Measurements from ENCODE around the gene EHD2.
"Not testable (repeated sequence)": the region's sequence is repeated elsewhere in the genome, so short reads cannot be mapped to it uniquely, and the experiment has no call there.

EHD2 gene, protein sequence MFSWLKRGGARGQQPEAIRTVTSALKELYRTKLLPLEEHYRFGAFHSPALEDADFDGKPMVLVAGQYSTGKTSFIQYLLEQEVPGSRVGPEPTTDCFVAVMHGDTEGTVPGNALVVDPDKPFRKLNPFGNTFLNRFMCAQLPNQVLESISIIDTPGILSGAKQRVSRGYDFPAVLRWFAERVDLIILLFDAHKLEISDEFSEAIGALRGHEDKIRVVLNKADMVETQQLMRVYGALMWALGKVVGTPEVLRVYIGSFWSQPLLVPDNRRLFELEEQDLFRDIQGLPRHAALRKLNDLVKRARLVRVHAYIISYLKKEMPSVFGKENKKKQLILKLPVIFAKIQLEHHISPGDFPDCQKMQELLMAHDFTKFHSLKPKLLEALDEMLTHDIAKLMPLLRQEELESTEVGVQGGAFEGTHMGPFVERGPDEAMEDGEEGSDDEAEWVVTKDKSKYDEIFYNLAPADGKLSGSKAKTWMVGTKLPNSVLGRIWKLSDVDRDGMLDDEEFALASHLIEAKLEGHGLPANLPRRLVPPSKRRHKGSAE

GRCh38 chr19:47713046-47714021 lies at the start of gene EHD2:
TSS of gene EHD2 (plus strand) at chr19:47713422. CDS start at chr19:47716613, 3,191 bp downstream.
- DNase-seq (ENCODE audit: low read depth): no peak

DNA sequence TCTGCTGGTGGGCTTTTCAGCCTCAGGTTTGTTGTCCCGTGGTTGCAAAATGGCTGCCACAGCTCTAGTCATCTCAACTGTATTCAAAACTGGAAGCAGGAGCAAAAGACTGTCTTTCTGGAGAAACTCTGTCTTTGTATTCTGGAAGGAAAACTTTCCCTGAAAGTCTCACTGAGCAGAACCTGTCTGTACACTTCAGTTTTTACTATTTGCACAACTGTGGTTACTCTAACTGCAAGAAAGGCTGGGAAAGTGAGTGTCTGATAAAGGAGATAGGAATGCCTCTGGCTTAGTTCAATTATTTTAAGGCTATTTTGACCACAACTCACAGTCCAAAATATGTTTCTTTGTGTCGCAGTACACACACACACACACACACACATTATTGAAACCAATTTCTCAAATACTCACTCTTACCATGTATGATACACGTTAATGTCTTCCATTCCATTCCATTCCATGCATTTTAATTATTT lies 49.7 kb upstream of the EHD2 start:
- no peak for DNase-seq (ENCODE audit: low read depth)

DNA sequence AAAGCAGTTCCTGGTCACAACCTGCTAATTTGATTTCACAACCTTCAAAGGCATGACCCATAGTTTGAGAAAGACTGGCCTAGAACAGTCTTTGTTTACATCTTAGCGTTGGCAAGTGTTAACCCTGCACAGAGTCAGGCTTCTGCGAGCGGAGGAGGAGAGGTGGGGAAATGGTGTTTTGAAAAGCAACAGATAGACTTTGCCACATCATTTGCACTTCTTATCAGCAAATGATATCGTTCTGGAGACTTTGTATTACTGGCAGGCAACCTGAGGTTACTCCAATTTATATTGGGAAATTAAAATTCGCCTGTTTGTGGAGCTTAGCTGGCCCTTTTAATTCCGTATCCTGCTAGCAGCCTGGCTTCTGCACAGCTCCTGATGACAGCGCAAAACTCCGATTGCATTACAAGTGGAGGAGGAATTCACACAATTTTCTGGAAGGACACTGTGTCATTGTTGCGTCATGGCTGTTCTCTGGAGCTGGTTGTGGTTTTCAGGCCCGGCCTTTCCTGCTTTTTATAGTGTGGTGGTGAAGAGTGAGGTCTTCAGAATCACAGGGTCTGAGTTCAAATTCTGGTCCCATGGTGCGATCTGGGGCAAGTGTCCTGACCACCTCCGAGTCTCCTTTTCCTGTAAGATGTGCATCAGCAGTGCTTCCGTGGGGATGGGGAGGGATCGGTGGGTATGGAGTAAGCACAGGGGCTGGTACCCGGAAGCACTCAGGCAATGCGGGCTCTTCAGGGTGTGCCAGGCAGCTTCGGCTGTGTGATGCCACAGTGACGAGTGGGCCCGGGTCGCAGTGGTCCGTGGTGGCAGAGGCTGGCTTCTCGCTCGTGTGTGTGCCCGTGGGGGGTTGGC lies 49.1 kb upstream of the EHD2 start:
- DNase-seq (ENCODE audit: low read depth): no peak

- not testable (repeated sequence) for DNase-seq (ENCODE audit: low read depth)
These were observed 44.7 kb upstream of the EHD2 start for GRCh38 chr19:47668556-47668955.

DNA sequence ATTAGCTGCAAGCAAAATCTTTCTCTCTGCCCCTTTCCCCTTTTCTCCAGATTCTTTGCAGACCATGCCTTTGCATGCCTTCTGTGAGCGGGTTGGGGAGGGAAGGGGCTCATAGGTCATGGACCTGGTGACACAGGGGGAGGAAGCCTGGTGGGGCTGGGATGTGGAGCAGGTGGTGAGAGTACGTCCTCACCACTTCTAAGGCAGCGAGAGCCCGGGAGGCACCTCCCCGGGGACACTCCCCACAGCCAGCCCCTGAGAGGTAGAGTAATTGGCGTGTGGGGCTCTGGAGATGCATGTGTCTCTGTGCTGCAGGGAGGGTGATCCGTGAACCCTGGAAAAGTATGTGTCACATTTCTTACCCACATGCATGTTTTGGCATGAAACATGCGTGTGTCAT lies 42.5 kb upstream of the EHD2 start:
- no peak for DNase-seq (ENCODE audit: low read depth)

DNA sequence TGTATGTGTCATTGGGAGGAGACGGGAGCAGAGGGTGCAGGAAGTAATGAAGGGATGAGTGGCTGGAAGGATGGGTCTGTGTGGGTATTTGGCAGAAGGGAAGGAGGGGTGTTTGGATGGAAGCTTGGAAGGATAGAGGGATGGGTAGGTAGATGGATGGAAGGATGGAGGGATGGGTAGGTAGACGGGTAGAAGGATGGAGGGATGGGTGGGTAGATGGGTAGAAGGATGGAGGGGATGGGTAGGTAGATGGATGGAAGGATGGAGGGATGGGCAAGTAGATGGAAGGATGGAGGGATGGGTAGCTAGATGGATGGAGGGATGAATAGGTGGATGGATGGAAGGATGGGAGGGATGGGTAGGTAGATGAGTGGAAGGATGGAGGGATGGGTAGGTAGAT lies 41.7 kb upstream of the EHD2 start:
- DNase-seq (ENCODE audit: low read depth): no peak

DNA sequence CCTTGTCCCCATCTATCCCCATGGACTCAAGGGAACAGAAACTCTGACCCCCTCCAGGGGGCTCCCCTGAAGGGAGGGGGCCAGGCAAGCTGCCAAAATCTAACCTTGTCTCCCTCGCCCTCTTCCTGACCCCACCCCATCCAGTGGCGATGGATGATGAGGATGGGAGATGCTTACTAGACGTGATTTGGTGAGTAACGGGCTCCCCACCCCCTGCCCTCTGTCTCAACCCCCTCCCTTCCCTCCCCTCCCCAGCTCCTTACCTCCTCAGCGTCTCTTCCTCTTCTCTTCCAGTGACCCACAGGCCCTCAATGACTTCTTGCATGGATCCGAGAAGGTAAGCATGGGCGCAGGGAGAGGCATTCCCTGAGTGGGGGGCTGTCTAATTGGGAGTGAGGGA lies 39.8 kb upstream of the EHD2 start:
- DNase-seq (ENCODE audit: low read depth): no peak

- no peak for DNase-seq (ENCODE audit: low read depth)
These were observed 38.7 kb upstream of the EHD2 start for GRCh38 chr19:47674548-47674947.

GRCh38 chr19:47675271-47675670 lies 38.0 kb upstream of the EHD2 start:
- DNase-seq (ENCODE audit: low read depth): no peak

GRCh38 chr19:47675859-47676258 lies 37.4 kb upstream of the EHD2 start:
- DNase-seq (ENCODE audit: low read depth): no peak

DNA sequence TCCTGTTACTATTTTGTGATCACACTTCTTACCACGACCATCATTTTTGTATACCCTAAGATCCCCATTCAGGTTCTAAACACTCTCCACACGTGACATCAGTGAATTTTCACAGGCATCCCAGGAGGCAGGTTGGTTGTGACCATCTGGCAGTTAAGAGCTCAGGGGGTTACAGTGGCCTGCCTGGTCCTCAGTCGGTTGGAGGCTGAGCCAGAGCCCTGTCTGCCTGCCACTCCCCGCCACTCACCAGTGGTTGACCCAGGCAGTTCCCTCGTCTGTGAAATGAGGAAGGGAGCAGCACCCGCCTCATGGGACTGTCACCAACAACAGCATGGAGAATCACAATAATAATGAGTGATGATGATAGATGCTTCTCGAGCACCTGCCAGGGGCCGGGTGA lies 36.4 kb upstream of the EHD2 start:
- DNase-seq (ENCODE audit: low read depth): no peak

DNA sequence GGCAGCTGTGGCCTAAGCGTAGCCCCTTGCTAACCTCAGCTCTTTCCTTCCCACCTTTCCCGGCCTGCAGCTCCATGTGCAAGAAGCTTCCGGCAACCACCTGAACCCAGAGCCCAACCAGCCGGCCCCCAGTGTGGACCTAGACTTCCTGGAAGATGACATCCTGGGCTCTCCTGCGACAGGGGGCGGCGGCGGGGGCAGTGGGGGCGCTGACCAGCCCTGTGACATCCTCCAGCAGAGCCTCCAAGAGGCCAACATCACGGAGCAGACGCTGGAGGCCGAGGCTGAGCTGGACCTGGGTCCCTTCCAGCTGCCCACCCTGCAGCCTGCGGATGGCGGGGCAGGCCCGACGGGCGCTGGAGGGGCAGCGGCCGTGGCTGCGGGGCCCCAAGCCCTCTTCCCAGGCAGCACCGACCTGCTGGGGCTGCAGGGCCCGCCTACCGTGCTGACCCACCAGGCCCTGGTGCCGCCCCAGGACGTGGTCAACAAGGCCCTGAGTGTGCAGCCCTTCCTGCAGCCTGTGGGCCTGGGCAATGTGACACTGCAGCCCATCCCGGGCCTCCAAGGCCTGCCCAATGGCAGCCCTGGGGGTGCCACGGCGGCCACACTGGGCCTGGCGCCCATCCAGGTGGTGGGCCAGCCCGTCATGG lies 33.8 kb upstream of the EHD2 start:
- DNase-seq (ENCODE audit: low read depth): no peak

GRCh38 chr19:47679922-47680857 lies 33.0 kb upstream of the EHD2 start:
- no peak for DNase-seq (ENCODE audit: low read depth)

DNA sequence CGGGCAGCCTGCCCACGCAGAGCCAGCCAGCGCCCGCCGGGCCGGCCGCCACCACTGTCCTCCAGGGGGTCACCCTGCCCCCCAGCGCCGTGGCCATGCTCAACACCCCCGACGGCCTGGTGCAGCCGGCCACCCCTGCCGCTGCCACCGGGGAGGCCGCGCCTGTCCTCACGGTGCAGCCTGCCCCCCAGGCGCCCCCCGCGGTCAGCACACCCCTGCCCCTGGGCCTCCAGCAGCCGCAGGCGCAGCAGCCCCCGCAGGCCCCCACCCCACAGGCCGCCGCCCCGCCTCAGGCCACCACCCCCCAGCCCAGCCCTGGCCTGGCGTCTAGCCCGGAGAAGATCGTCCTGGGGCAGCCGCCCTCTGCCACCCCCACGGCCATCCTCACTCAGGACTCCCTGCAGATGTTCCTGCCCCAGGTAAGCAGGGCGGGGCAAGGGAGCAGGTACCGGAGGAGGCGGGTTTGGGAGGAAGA lies 32.3 kb upstream of the EHD2 start:
- no peak for DNase-seq (ENCODE audit: low read depth)

DNA sequence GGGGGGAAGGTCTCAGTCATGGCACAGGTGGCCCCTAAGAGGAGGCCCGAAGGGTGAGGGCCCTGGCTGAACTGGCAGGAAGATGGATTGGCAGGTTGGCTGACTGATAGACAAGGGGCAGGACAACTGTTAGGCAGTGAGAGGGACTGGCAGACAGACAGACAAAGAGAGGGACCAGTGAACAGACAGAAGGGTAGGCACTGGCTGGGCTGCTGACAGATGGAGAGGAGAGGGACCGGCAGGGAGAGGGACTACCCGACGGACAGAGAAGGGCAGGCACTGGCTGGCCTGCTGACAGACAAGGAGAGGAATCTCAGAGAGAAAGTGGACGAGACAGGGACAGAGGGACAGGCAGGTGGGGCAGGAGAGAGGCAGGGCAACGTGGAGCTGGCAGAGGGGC lies 31.8 kb upstream of the EHD2 start:
- no peak for DNase-seq (ENCODE audit: low read depth)

GRCh38 chr19:47681936-47682335 lies 31.3 kb upstream of the EHD2 start:
- DNase-seq (ENCODE audit: low read depth): no peak

DNA sequence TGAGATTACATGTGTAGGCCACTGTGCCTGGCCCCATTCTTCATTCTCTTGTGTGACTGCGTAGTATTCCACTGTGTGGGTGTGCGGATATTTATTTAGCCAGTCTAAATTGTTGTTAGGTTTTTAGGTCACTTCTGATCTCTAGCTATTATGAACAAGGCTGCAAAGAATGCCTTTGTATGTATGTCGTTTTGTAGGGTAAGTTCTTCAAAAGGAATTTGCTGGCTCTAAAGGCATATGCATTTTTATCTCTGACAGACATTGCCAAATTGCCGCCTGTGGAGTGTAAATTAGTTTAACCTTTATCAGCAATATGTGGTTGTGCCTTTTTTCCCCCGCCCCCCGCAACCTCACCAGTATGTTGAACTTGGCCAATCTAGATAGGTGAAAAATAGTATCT lies 30.3 kb upstream of the EHD2 start:
- DNase-seq (ENCODE audit: low read depth): no peak

DNA sequence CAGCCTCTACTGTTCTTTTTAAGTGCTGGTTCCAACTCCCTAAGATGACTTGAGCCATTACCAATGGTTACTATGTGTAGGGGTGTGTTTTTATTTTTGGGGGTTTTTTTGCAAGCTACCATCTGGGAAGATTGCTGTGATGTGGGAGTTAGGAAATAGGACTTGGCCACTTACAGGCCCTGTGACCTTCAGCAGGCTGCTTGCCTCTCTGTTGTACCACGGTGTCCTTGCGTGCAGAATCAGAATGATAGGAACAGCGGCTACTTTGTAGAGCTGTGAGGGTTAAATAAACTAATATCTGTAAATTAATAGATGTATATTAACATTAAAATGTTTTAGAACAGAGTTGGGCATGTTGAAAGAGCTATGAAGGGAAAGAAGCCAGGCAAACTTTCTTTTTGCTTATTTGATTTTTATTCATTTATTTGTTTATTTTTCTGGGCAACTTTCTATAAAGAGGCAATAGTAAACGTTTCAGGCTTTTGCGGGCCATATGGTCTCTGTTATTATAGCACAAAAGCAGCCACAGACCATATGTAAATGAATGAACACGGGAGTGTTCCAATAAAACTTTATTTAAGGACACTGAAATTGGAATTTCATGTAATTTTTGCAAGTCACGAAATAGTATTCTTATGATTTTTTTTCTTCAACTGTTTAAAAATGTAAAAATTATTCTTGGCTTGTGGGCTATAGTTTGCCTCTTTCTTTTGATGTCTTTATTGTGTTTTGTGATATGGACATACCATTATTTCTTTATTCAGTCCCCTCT lies 26.4 kb upstream of the EHD2 start:
- DNase-seq (ENCODE audit: low read depth): no peak

DNA sequence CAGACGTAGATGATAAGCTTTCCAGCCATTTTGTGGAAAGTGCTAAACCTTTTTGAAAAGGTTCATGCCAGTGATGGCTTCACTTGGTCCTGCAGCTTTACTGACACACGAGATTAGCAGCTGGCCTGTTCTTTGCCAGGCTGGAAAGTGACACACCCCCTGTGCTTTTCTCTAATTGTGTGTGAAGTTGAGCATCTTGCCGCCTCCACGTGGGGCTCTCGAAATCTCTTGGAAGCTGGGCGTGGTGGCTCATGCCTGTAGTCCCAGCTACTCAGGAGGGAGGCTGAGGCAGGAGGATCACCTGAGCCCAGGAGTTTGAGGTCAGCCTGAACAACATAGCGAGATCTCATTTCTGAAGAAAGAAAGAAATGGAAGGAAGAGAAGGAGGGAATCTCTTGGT lies 25.3 kb upstream of the EHD2 start:
- DNase-seq (ENCODE audit: low read depth): no peak
